Testis (tissue), 3 donors: ENCODE results near the gene SPINK2. TPM values are rescaled to one million over a fixed set of nuclear protein-coding genes. Genes with fewer than 3 reads are reported as not detected.

Experiments used
- DNase-seq: peaks from one replicate; pipeline ENCODE4 v3.0.0-alpha.2; 2019
- H3K27ac ChIP-seq, 2 donors: fragments of 200-600 bp; sonication (generic); one replicate each; pipeline ENCODE4 v1.5.1; 2019
- H3K27me3 ChIP-seq: fragments of 200-600 bp; sonication (generic); one replicate; pipeline ENCODE4 v1.5.1; 2019
- H3K36me3 ChIP-seq: fragments of 200-600 bp; sonication (generic); one replicate; pipeline ENCODE4 v1.5.1; 2017; ENCODE audit warnings: low read depth; ENCODE audit errors: missing control alignments
- H3K4me1 ChIP-seq: fragments of 200-600 bp; sonication (generic); one replicate; pipeline ENCODE4 v1.5.1; 2019
- H3K4me3 ChIP-seq, 2 donors: fragments of 200-600 bp; sonication (generic); one replicate each; pipeline ENCODE4 v1.5.1; 2017 to 2019
- H3K9me3 ChIP-seq: fragments of 200-600 bp; sonication (generic); one replicate; pipeline ENCODE4 v1.5.1; 2017
- POLR2A ChIP-seq: fragments of 450-650 bp; IDR thresholded peaks from one replicate; pipeline ENCODE4 v1.6.1; 2017; ENCODE audit warnings: antibody characterized with exemption, mild to moderate bottlenecking, moderate library complexity
- WGBS, 2 donors: methylation state at CpG; one replicate each; pipeline ENCODE4 v1.1.5; 2018; 5-methylcytosine and 5-hydroxymethylcytosine counted together
- intact Hi-C: fragments of 100-400 bp; cut with DNase I; formaldehyde crosslinking; loops from one replicate; pipeline ENCODE4 v1.15.1; 2023; ENCODE audit warnings: low total_unique reads
- polyA plus RNA-seq: library from polyadenylated mRNA; stranded (reverse); fragments of 350-450 nt; fragmentation: Illumina TruSeq; extraction: RNeasy Lipid Tissue Mini Kit (QIAGEN cat#74804); gene quantifications from one replicate; pipeline ENCODE4 v1.2.3, GENCODE V29; 2014; ENCODE audit warnings: low read depth, low replicate concordance; ENCODE audit not compliant: insufficient read depth
- total RNA-seq, 2 donors: library from RNA; depleted of rRNA; stranded (reverse); fragments of >200 nt; gene quantifications; one replicate each; pipeline ENCODE4 v1.2.3, GENCODE V29; 2016
- TF ChIP-seq, protein P1 (sequence below), 3 experiments: fragments of 450-650 bp in 2 of 3; fragments of 200-600 bp in 1 of 3; sonication (generic) in 1 of 3; IDR thresholded peaks; one replicate each; pipeline ENCODE4 v1.5.1; 2016 to 2019; ENCODE audit warnings: antibody characterized with exemption in 3 of 3, mild to moderate bottlenecking in 2 of 3, moderate library complexity in 1 of 3

Gene SPINK2
- total and polyA plus RNA-seq, 3 donors from 2014 or later: 183 to 633 (median 251) TPM

DNA sequence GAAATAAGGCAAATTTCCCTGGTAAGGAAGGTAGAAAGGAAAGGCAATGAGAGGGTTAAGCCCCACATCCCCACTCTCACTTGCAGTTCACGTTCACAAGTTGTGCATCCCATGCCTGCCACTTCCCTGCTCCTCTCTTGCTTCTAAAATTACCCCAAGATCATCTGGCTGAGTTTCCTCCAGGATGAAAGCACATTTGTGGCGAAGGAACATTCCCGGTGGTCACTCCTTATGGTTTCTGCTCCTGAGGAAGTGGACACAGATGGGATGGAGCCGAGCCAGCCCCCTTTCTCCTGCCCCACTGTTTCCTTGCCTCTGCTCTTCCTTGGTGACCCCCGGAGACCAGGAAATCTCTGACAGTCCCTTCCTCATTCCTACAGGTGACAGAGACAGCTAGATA lies 37.5 kb downstream of the SPINK2 start:
- Histone ChIP-seq H3K36me3 (no peaks in the 10 kb centered on the region), H3K27me3 (no peaks in the 10 kb centered on the region), H3K9me3 (no peaks in the 10 kb centered on the region), H3K27ac (no peak overlapping the region), H3K4me3 (no peak overlapping the region), H3K4me1 (peaks cover 11% of the 10 kb centered on the region)
- intact Hi-C loops: no loop called here
- WGBS, 2 donors: 49 to 55% methylated on average over 5 of the region's 5 CpGs
- DNase-seq: no peak
- no peak for TF ChIP-seq POLR2A
- TF ChIP-seq, protein P1, sequence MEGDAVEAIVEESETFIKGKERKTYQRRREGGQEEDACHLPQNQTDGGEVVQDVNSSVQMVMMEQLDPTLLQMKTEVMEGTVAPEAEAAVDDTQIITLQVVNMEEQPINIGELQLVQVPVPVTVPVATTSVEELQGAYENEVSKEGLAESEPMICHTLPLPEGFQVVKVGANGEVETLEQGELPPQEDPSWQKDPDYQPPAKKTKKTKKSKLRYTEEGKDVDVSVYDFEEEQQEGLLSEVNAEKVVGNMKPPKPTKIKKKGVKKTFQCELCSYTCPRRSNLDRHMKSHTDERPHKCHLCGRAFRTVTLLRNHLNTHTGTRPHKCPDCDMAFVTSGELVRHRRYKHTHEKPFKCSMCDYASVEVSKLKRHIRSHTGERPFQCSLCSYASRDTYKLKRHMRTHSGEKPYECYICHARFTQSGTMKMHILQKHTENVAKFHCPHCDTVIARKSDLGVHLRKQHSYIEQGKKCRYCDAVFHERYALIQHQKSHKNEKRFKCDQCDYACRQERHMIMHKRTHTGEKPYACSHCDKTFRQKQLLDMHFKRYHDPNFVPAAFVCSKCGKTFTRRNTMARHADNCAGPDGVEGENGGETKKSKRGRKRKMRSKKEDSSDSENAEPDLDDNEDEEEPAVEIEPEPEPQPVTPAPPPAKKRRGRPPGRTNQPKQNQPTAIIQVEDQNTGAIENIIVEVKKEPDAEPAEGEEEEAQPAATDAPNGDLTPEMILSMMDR (IDR thresholded peaks at IDR 0.05): no peak

DNA sequence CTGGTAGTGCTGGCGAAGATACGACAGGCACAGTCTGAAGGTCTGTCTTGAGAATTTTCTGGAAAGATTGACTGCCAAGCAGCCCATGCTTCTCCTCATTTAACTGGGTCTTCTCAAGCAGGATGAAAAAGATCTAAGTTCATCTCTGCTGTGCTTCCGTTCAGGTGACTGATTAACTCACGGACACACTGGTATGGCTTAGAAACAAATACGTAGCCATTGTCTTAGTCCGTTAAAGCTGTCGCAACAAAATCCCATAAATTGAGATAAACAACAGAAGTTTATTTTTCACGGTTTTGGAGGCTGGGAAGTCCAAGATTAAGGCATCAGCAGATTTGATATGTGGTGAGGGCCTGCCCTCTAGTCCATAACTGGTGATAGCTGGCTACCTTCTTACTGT lies 39.5 kb downstream of the SPINK2 start:
- Histone ChIP-seq H3K9me3 (no peaks in the 10 kb centered on the region), H3K27ac (no peak overlapping the region), H3K4me3 (no peak overlapping the region), H3K4me1 (peaks cover 10% of the 10 kb centered on the region), H3K27me3 (no peaks in the 10 kb centered on the region), H3K36me3 (no peaks in the 10 kb centered on the region)
- intact Hi-C loops: no loop called here
- 88 to 90% methylated on average over 8 of the region's 8 CpGs for WGBS, 2 donors
- DNase-seq: no peak
- no peak for TF ChIP-seq POLR2A
- TF ChIP-seq, protein P1 (IDR thresholded peaks at IDR 0.05): no peak

DNA sequence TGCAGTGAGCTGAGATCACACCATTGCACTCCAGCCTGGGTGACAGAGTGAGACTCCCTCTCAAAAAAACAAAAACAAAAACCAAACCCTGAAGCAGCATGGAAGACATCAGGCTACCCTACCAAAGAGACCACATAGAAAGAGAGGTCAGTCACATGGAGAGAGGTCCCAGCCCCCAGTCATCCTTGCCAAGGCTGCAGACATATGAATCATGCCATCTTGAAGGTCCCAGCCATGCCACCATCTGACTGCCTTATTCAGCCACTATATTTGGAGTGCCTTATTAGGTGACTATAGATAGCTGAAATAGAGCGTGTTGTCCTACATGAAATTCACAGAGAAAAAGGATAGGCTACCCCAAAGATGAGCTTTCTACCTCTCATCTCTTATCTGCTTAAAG lies 48.2 kb downstream of the SPINK2 start:
- peaks cover 6% of the 10 kb centered on the region for H3K4me1 ChIP-seq
- no peak for DNase-seq
- H3K27ac ChIP-seq: no peak overlapping the region
- WGBS, 2 donors: 100% methylated on average over 1 of the region's 1 CpG
- intact Hi-C loops: no loop called here
- H3K36me3 ChIP-seq: no peaks in the 10 kb centered on the region
- TF ChIP-seq, protein P1 (IDR thresholded peaks at IDR 0.05): no peak
- TF ChIP-seq POLR2A: no peak
- no peak overlapping the region for H3K4me3 ChIP-seq
- H3K9me3 ChIP-seq: no peaks in the 10 kb centered on the region
- H3K27me3 ChIP-seq: no peaks in the 10 kb centered on the region

DNA sequence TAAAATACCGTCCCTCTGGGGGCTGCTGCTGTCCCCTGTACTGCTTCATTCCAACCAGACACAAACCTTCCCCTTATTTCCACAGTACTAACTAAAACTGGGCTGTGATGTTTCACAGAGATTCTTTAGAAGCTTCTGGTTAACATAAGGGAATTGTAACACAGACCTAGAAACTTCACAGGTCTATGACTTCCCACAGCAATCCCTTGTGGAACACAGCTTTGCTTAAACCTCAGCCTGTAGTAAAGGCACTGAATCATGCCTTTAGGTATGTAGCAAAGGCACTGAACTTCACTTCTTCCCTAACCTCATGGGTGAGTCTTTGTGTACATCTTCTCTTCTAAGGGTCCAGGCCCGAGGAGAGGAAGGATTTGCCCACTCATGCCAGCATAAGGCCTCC lies 49.4 kb downstream of the SPINK2 start:
- no peaks in the 10 kb centered on the region for H3K4me1 ChIP-seq
- H3K27ac ChIP-seq: no peak overlapping the region
- H3K27me3 ChIP-seq: no peaks in the 10 kb centered on the region
- no peak for DNase-seq
- no peak for TF ChIP-seq POLR2A
- TF ChIP-seq, protein P1 (IDR thresholded peaks at IDR 0.05): no peak
- intact Hi-C loops: no loop called here
- no peaks in the 10 kb centered on the region for H3K9me3 ChIP-seq
- H3K4me3 ChIP-seq: no peak overlapping the region
- WGBS, 2 donors: 87 to 90% methylated on average over 2 of the region's 2 CpGs
- H3K36me3 ChIP-seq: no peaks in the 10 kb centered on the region

DNA sequence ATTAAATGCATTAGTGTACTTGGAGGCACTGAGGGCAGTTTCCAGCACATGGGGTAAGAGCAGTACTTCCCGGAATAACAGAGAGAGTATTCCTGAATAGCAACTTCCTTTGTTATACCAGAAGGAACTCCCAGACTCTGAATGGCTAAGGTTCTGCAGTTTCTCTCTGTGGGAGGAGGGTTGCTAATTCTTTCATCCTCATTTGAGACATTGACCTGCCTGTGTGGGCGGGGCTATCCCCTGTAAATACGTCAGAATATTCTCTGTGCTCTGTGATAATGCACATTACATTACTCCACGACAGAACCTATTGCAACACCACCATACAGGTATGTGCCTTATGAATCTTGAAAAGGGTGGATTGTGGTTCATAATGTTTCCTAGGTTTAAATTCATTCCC lies 52.7 kb downstream of the SPINK2 start:
- no peak overlapping the region for H3K27ac ChIP-seq
- H3K36me3 ChIP-seq: no peaks in the 10 kb centered on the region
- no peak for DNase-seq
- intact Hi-C loops: no loop called here
- no peaks in the 10 kb centered on the region for H3K4me1 ChIP-seq
- TF ChIP-seq POLR2A: no peak
- TF ChIP-seq, protein P1 (IDR thresholded peaks at IDR 0.05): no peak
- H3K27me3 ChIP-seq: no peaks in the 10 kb centered on the region
- WGBS, 2 donors: 52 to 64% methylated on average over 4 of the region's 4 CpGs
- no peak overlapping the region for H3K4me3 ChIP-seq
- no peaks in the 10 kb centered on the region for H3K9me3 ChIP-seq
